ENCODE results near the gene ADGRD2.

ADGRD2 gene

DNA sequence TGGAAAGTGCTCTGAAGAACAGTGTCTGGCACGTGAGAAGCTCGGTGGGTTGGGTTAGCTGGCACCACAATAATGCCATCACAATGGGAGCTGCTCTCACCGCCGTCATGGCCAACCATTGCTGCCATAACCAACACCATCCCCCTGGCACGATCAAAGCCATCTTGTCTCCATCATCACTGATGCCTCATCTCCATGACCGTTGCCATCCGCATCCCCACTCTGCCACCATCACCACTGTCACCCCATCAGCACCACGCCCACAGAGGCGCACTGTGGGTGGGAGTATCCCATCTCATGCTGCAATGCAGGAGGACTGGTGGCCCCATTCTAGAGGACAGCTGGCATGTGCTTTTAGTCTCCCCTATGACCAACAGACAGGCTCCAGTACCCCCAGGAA lies 33.2 kb downstream of the ADGRD2 start:
- Histone ChIP-seq H3K4me1 (ENCODE audit: control insufficient read depth in 1 of 2, insufficient read depth in 2 of 2, low read length in 2 of 2) (no peaks in the 10 kb centered on the region), H3K4me3 (ENCODE audit: low read depth in 1 of 2, low read length in 2 of 2) (no peak overlapping the region), H3K27me3 (ENCODE audit: low read depth, low read length) (peaks cover 7% of the 10 kb centered on the region), H3K36me3 (ENCODE audit: control insufficient read depth in 1 of 2, insufficient read depth in 2 of 2, low read length in 2 of 2) (no peaks in the 10 kb centered on the region), H3K9me3 (ENCODE audit: control insufficient read depth in 1 of 2, low read length in 2 of 2) (no peaks in the 10 kb centered on the region), H3K27ac (ENCODE audit: low read length) (no peak overlapping the region)

DNA sequence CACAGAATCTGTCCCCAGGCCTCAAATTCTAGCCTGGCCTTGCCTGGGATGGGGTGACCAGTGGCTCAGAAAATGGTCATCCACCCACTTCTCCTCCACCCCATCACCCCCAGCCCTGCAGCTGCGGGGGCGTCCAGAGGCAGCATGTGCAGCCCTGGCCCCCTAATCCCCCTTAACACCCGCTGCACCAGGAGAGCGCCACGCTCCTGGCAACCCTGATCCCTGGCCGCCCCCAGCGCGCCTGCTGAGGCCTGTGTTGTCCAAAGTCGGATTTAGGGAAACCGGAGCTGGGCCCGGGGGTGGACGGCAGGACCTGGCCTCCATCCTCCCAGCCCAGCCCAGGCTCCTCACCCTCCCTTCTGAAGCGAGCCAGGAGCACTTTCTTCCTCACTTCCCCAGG lies 35.0 kb downstream of the ADGRD2 start:
- Histone ChIP-seq H3K4me1 (ENCODE audit: control insufficient read depth in 1 of 2, insufficient read depth in 2 of 2, low read length in 2 of 2) (no peaks in the 10 kb centered on the region), H3K4me3 (ENCODE audit: low read depth in 1 of 2, low read length in 2 of 2) (no peak overlapping the region), H3K27me3 (ENCODE audit: low read depth, low read length) (no peaks in the 10 kb centered on the region), H3K9me3 (ENCODE audit: control insufficient read depth in 1 of 2, low read length in 2 of 2) (no peaks in the 10 kb centered on the region), H3K27ac (ENCODE audit: low read length) (no peak overlapping the region), H3K36me3 (ENCODE audit: control insufficient read depth in 1 of 2, insufficient read depth in 2 of 2, low read length in 2 of 2) (no peaks in the 10 kb centered on the region)

- Histone ChIP-seq H3K36me3 (ENCODE audit: control insufficient read depth in 1 of 2, insufficient read depth in 2 of 2, low read length in 2 of 2) (no peaks in the 10 kb centered on the region), H3K9me3 (ENCODE audit: control insufficient read depth in 1 of 2, low read length in 2 of 2) (no peaks in the 10 kb centered on the region), H3K27ac (ENCODE audit: low read length) (no peak overlapping the region), H3K4me3 (ENCODE audit: low read depth in 1 of 2, low read length in 2 of 2) (no peak overlapping the region), H3K4me1 (ENCODE audit: control insufficient read depth in 1 of 2, insufficient read depth in 2 of 2, low read length in 2 of 2) (no peaks in the 10 kb centered on the region), H3K27me3 (ENCODE audit: low read depth, low read length) (no peaks in the 10 kb centered on the region)
Observed at GRCh38 chr9:124485936-124486335, 35.7 kb downstream of the ADGRD2 start.

GRCh38 chr9:124486778-124487259 lies 36.6 kb downstream of the ADGRD2 start:
- Histone ChIP-seq H3K27ac (ENCODE audit: low read length) (no peak overlapping the region), H3K9me3 (ENCODE audit: control insufficient read depth in 1 of 2, low read length in 2 of 2) (no peaks in the 10 kb centered on the region), H3K4me1 (ENCODE audit: control insufficient read depth in 1 of 2, insufficient read depth in 2 of 2, low read length in 2 of 2) (no peaks in the 10 kb centered on the region), H3K36me3 (ENCODE audit: control insufficient read depth in 1 of 2, insufficient read depth in 2 of 2, low read length in 2 of 2) (no peaks in the 10 kb centered on the region), H3K27me3 (ENCODE audit: low read depth, low read length) (no peaks in the 10 kb centered on the region), H3K4me3 (ENCODE audit: low read depth in 1 of 2, low read length in 2 of 2) (no peak overlapping the region)

DNA sequence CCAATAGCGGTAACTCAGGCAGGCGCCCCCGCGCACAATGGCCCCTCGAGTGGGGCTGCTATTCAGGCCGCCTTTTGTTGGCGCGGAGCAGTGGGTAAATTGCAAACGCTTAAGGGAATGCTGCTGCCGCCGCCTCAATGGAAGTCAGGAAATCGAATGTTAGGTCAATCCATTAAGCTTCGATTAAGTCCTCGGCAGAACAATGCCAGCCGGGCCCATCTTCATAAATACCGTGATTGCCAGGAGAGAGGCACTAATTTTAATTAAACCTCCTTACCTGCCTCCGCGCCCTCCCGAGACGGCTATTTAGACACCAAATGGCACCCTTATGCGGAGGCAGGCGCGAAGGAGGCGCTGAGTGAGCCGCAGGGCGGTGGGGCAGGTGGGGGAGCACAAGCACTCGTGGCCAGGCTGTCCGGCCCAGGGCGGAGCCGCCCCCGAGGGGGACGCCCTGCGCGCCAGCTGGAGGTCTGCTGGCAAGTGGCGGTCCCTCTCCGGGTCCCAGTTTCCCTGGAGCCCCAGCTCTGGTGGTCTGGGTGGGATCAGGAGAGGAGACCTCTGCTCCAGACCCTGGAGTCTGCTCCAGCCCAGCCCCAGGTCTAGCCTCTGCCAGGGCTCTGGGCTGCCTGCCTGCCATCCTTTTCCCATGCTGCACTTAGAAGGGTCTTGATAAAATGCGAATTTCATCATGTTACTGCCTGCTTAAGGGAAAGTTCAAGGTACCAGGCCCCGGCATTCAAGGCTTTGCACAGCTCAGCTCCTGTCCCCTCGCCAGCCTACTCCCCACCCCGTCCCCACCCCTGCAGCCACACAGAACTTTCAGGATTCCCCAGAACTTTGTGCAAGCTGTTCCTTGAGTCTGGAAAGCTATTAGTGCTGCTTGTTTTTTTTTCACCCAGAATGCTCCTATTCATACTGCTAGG lies 37.3 kb downstream of the ADGRD2 start:
- no peak overlapping the region for H3K4me3 ChIP-seq (ENCODE audit: low read depth in 1 of 2, low read length in 2 of 2)
- no peaks in the 10 kb centered on the region for H3K9me3 ChIP-seq (ENCODE audit: control insufficient read depth in 1 of 2, low read length in 2 of 2)
- H3K36me3 ChIP-seq (ENCODE audit: control insufficient read depth in 1 of 2, insufficient read depth in 2 of 2, low read length in 2 of 2), result no peaks in the 10 kb centered on the region
- no peak overlapping the region for H3K27ac ChIP-seq (ENCODE audit: low read length)
- H3K27me3 ChIP-seq (ENCODE audit: low read depth, low read length), result no peaks in the 10 kb centered on the region
- no peaks in the 10 kb centered on the region for H3K4me1 ChIP-seq (ENCODE audit: control insufficient read depth in 1 of 2, insufficient read depth in 2 of 2, low read length in 2 of 2)

DNA sequence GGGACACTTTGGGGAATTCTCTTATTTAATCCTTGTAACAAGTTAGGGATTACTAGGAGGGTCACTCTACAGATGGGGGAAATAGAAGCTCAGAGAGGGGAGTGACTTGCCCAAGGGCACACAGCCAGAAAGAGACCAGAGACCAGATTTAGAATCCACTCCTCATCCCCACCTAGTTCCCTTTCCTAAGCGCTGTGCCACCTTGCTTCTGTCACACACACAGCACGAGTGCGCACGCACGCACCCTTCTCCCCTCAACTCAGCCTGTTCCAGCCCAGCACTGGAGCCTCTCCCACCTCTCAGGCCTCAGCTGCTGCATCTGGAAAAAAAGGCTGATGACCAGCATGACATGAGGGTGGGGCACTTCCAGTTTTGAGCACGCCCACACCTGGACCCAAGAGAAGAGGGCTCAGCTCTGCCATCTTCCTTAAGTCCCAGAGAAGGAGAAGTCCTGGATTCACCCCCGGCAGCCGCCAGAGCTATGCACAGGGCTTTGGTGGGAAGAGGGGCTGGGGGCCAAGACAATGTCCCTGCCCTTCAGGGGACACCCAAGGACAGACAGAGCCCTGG lies 38.5 kb downstream of the ADGRD2 start:
- H3K27ac ChIP-seq (ENCODE audit: low read length), result no peak overlapping the region
- H3K36me3 ChIP-seq (ENCODE audit: control insufficient read depth in 1 of 2, insufficient read depth in 2 of 2, low read length in 2 of 2), result no peaks in the 10 kb centered on the region
- H3K27me3 ChIP-seq (ENCODE audit: low read depth, low read length), result no peaks in the 10 kb centered on the region
- H3K4me1 ChIP-seq (ENCODE audit: control insufficient read depth in 1 of 2, insufficient read depth in 2 of 2, low read length in 2 of 2), result no peaks in the 10 kb centered on the region
- no peaks in the 10 kb centered on the region for H3K9me3 ChIP-seq (ENCODE audit: control insufficient read depth in 1 of 2, low read length in 2 of 2)
- no peak overlapping the region for H3K4me3 ChIP-seq (ENCODE audit: low read depth in 1 of 2, low read length in 2 of 2)

- H3K36me3 ChIP-seq (ENCODE audit: control insufficient read depth in 1 of 2, insufficient read depth in 2 of 2, low read length in 2 of 2), result no peaks in the 10 kb centered on the region
- H3K4me3 ChIP-seq (ENCODE audit: low read depth in 1 of 2, low read length in 2 of 2), result no peak overlapping the region
- H3K9me3 ChIP-seq (ENCODE audit: control insufficient read depth in 1 of 2, low read length in 2 of 2), result no peaks in the 10 kb centered on the region
- no peaks in the 10 kb centered on the region for H3K27me3 ChIP-seq (ENCODE audit: low read depth, low read length)
- no peak overlapping the region for H3K27ac ChIP-seq (ENCODE audit: low read length)
- H3K4me1 ChIP-seq (ENCODE audit: control insufficient read depth in 1 of 2, insufficient read depth in 2 of 2, low read length in 2 of 2), result no peaks in the 10 kb centered on the region
Observed at GRCh38 chr9:124489222-124489621, 39.0 kb downstream of the ADGRD2 start.

DNA sequence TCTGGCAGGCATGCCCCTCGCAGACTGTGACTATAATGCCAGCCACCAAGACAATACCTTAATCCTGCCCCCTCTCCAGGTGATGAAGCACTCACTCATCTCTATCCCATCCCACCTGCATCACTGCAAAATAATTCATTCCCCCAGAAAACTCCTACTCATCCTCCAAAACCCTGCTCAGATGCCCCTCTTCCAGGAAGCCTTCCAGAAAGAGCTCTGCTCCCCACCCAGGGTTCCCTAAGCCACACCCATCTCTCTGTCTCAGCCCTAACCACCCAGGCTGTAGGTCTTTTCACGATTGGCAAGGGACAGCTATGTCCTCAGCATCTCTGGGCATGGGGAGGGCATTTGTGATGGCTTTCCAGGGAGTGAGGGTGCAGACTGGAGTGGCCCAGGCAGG lies 39.8 kb downstream of the ADGRD2 start:
- Histone ChIP-seq H3K9me3 (ENCODE audit: control insufficient read depth in 1 of 2, low read length in 2 of 2) (no peaks in the 10 kb centered on the region), H3K27me3 (ENCODE audit: low read depth, low read length) (no peaks in the 10 kb centered on the region), H3K4me3 (ENCODE audit: low read depth in 1 of 2, low read length in 2 of 2) (no peak overlapping the region), H3K4me1 (ENCODE audit: control insufficient read depth in 1 of 2, insufficient read depth in 2 of 2, low read length in 2 of 2) (no peaks in the 10 kb centered on the region), H3K36me3 (ENCODE audit: control insufficient read depth in 1 of 2, insufficient read depth in 2 of 2, low read length in 2 of 2) (no peaks in the 10 kb centered on the region), H3K27ac (ENCODE audit: low read length) (no peak overlapping the region)

DNA sequence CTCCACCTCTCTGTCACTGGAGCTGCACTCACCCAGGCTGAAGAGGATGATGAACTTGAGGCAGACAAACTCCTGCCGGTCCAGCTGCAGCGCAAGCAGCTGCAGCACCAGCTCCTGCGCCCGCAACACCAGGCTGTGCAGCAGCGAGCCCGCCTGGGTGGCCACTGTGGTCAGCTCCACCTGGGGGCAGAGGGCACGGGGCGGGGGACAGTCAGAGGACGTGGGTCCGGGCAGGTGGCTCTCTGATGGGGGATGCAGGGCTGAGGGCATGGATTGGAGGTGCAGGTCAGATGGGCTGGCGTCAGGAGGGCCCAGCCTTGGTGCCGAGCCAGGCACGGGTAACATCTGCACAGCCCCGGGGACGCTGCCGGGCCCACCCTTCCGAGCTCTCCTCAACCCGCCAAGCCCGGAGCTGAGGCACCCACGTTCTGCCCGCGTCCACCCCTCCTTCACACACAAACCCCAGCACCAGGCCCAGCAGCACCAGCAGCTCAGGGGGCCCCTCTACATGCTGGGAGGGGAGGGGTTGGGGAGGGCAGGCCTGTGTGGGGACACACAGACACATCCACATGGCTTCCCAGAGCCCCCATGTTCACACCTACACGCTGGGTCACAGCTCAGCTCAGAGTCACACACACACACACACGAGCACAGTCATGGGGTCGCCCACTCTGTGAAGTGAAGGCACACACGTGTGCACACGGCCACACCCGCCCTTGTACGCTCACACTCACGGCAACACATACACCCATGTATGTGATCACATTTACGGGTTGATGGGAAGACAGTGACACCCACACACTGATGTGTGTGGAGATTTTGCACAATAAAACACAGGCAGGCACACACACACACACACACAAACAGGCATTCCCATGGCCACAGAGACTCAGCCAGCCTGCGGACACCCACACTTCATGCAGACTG lies 41.1 kb downstream of the ADGRD2 start:
- no peak overlapping the region for H3K27ac ChIP-seq (ENCODE audit: low read length)
- H3K27me3 ChIP-seq (ENCODE audit: low read depth, low read length), result no peaks in the 10 kb centered on the region
- no peak overlapping the region for H3K4me3 ChIP-seq (ENCODE audit: low read depth in 1 of 2, low read length in 2 of 2)
- no peaks in the 10 kb centered on the region for H3K36me3 ChIP-seq (ENCODE audit: control insufficient read depth in 1 of 2, insufficient read depth in 2 of 2, low read length in 2 of 2)
- no peaks in the 10 kb centered on the region for H3K4me1 ChIP-seq (ENCODE audit: control insufficient read depth in 1 of 2, insufficient read depth in 2 of 2, low read length in 2 of 2)
- no peaks in the 10 kb centered on the region for H3K9me3 ChIP-seq (ENCODE audit: control insufficient read depth in 1 of 2, low read length in 2 of 2)

GRCh38 chr9:124492818-124493217 lies 42.6 kb downstream of the ADGRD2 start:
- H3K36me3 ChIP-seq (ENCODE audit: control insufficient read depth in 1 of 2, insufficient read depth in 2 of 2, low read length in 2 of 2), result no peaks in the 10 kb centered on the region
- H3K27ac ChIP-seq (ENCODE audit: low read length), result no peak overlapping the region
- H3K9me3 ChIP-seq (ENCODE audit: control insufficient read depth in 1 of 2, low read length in 2 of 2), result no peaks in the 10 kb centered on the region
- no peaks in the 10 kb centered on the region for H3K27me3 ChIP-seq (ENCODE audit: low read depth, low read length)
- H3K4me3 ChIP-seq (ENCODE audit: low read depth in 1 of 2, low read length in 2 of 2), result no peak overlapping the region
- no peaks in the 10 kb centered on the region for H3K4me1 ChIP-seq (ENCODE audit: control insufficient read depth in 1 of 2, insufficient read depth in 2 of 2, low read length in 2 of 2)

DNA sequence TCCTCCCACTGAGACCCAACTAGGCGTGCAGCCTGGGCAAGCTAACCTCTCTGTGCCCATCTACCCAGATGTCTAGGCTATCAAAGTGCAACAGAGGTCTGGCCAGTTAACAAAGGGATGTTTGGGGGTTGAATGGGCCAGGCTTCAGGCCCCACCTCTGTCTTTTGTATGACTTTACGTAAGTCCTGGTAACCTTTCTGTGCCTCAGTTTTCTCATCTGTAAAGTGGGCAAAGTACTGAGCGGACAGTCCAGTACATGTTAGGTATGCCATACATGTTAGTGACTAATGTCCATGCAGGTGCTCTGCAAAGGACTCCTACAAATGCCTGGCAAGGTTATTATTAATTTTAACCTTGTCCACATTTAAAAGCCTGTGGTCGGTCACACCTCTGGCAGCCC lies 43.0 kb downstream of the ADGRD2 start:
- Histone ChIP-seq H3K36me3 (ENCODE audit: control insufficient read depth in 1 of 2, insufficient read depth in 2 of 2, low read length in 2 of 2) (no peaks in the 10 kb centered on the region), H3K9me3 (ENCODE audit: control insufficient read depth in 1 of 2, low read length in 2 of 2) (no peaks in the 10 kb centered on the region), H3K27ac (ENCODE audit: low read length) (no peak overlapping the region), H3K4me3 (ENCODE audit: low read depth in 1 of 2, low read length in 2 of 2) (no peak overlapping the region), H3K27me3 (ENCODE audit: low read depth, low read length) (no peaks in the 10 kb centered on the region), H3K4me1 (ENCODE audit: control insufficient read depth in 1 of 2, insufficient read depth in 2 of 2, low read length in 2 of 2) (no peaks in the 10 kb centered on the region)

Measured in muscle layer of duodenum (tissue), 2 donors.